Measurements from ENCODE around the gene ICAM3.

The ICAM3 gene

GRCh38 chr19:10290876-10291553 lies 48.4 kb downstream of the ICAM3 start:
- DNase-seq, result peak; percentile 23

GRCh38 chr19:10290357-10290875 lies 49.0 kb downstream of the ICAM3 start:
- peak; percentile 9 for DNase-seq

- peak; percentile 6 for DNase-seq
Measured at GRCh38 chr19:10289836-10290356, 49.5 kb downstream of the ICAM3 start, which contains the start of gene ICAM5. Gene ICAM5, plus strand, starts transcription at chr19:10289952. Its CDS starts 92 bp downstream, at chr19:10290044.

DNA sequence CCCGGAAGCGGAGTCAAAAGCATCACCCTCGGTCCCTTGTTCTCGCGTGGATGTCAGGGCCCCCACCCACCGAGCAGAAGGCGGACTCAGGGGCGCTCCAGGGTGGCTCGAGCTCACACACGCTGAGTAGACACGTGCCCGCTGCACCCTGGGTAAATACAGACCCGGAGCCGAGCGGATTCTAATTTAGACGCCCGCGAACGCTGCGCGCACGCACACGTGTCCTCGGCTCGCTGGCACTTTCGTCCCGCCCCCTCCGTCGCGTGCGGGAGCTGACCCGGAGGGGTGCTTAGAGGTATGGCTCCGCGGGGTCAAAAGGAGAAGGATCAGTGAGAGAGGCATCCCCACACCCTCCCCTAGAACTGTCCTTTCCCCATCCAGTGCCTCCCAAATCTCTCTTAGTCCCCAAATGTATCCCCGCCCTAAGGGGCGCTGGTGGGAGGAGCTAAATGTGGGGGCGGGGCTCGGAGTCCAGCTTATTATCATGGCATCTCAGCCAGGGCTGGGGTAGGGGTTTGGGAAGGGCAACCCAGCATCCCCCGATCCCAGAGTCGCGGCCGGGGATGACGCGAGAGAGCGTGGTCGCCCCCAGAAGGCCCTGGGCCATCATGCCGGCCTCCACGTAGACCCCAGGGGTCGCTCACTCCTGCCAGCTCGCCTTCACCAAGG lies 50.1 kb downstream of the ICAM3 start:
- peak; percentile 48 for DNase-seq

GRCh38 chr19:10288662-10289166 lies 50.7 kb downstream of the ICAM3 start:
- no peak for DNase-seq

GRCh38 chr19:10286803-10287737 lies 52.4 kb downstream of the ICAM3 start, which contains the start of gene ICAM4:
Gene ICAM4, plus strand, starts transcription at chr19:10286955. Its CDS starts 58 bp downstream, at chr19:10287013.
- DNase-seq, result no peak

- no peak for DNase-seq
Measured at GRCh38 chr19:10285393-10285792, 54.0 kb downstream of the ICAM3 start.

- no peak for DNase-seq
Measured at GRCh38 chr19:10284960-10285278, 54.5 kb downstream of the ICAM3 start.

- no peak for DNase-seq
Measured at GRCh38 chr19:10284065-10284959, 55.1 kb downstream of the ICAM3 start.

All from effector CD4-positive, alpha-beta T cell (primary cell).